Thyroid gland (tissue), 4 donors: ENCODE results near the gene TBC1D8.

Source experiments
- POLR2A ChIP-seq, 2 donors: fragments of 450-650 bp; IDR thresholded peaks; one replicate each; pipeline ENCODE4 v1.6.1; 2017; ENCODE audit warnings: antibody characterized with exemption in 2 of 2, mild to moderate bottlenecking in 2 of 2, moderate library complexity in 1 of 2
- TF ChIP-seq, protein P1 (sequence below), 6 experiments: fragments of 200-600 bp in 3 of 6; fragments of 450-650 bp in 3 of 6; sonication (generic) in 3 of 6; IDR thresholded peaks; one replicate each; pipeline ENCODE4 v1.5.1; 2016 to 2019; ENCODE audit warnings: antibody characterized with exemption in 6 of 6, mild to moderate bottlenecking in 2 of 6, inconsistent platforms in 1 of 6, moderate library complexity in 1 of 6

DNA sequence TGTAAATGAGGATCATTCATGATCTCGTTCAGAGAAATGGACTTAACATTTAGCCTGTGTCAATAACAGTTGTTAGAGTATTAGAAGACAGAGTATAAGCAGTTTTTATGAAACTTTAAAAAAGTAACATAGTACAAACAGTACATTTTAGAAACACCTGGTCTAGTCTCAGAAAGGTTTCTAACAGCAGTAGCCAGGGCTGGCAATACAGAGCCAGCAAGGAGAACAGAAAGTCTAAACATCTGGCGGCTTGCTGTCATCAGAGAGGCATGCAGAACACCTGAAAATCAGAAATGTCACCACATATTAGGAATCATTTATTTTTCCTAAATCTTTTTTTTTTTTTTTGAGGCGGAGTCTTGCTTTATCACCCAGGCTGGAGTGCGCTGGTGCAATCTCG is 99.0 kb downstream of the TBC1D8 start:
- TF ChIP-seq, protein P1, sequence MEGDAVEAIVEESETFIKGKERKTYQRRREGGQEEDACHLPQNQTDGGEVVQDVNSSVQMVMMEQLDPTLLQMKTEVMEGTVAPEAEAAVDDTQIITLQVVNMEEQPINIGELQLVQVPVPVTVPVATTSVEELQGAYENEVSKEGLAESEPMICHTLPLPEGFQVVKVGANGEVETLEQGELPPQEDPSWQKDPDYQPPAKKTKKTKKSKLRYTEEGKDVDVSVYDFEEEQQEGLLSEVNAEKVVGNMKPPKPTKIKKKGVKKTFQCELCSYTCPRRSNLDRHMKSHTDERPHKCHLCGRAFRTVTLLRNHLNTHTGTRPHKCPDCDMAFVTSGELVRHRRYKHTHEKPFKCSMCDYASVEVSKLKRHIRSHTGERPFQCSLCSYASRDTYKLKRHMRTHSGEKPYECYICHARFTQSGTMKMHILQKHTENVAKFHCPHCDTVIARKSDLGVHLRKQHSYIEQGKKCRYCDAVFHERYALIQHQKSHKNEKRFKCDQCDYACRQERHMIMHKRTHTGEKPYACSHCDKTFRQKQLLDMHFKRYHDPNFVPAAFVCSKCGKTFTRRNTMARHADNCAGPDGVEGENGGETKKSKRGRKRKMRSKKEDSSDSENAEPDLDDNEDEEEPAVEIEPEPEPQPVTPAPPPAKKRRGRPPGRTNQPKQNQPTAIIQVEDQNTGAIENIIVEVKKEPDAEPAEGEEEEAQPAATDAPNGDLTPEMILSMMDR (IDR thresholded peaks at IDR 0.05) = no peak
- TF ChIP-seq POLR2A (IDR thresholded peaks at IDR 0.05) = no peak
